Skeletal muscle satellite cell (primary cell): ENCODE data around the gene MAU2.
"Not testable (repeated sequence)": the region's sequence is repeated elsewhere in the genome, so short reads cannot be mapped to it uniquely, and the experiment has no call there.

Experiments used
- H3K27me3 ChIP-seq: 2 replicates; pipeline ENCODE4 v1.7.0; 2013; ENCODE audit warnings: low read length; ENCODE audit not compliant: control insufficient read depth, insufficient read depth
- H3K36me3 ChIP-seq: 2 replicates; pipeline ENCODE4 v1.7.0; 2013; ENCODE audit warnings: mild to moderate bottlenecking, control low read depth, low read length; ENCODE audit not compliant: insufficient read depth
- H3K4me1 ChIP-seq: 2 replicates; pipeline ENCODE4 v1.7.0; 2013; ENCODE audit warnings: low read length; ENCODE audit not compliant: control insufficient read depth, insufficient read depth
- H3K4me2 ChIP-seq: 2 replicates; pipeline ENCODE4 v1.7.0; 2013; ENCODE audit warnings: mild to moderate bottlenecking, low read length
- H3K4me3 ChIP-seq: 2 replicates; pipeline ENCODE4 v1.7.0; 2013; ENCODE audit warnings: low read length
- H3K9ac ChIP-seq: 2 replicates; pipeline ENCODE4 v1.7.0; 2013; ENCODE audit warnings: mild to moderate bottlenecking, low read depth, low read length, moderate library complexity
- H3K9me3 ChIP-seq: replicated peaks from 2 replicates; pipeline ENCODE4 v1.7.0; 2013; ENCODE audit warnings: mild to moderate bottlenecking, control low read depth, low read length

Gene MAU2

DNA sequence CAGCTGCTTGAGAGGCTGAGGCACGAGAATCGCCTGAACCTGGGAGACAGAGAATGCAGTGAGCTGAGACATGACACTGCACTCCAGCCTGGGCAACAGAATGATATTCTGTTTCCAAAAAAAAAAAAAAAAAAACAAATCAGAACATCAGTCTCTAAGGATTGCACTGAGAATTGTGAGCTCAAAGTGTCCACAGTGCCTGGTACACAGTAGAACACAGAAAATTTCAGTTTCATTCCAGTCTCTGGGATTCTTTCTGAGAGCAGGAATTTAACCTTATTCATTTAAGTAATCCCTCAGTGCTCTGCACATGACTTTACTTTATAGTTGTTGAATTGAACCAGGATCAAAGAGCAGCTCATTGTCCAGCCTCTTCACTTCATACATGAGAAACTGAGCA lies 58.9 kb downstream of the MAU2 start:
- Histone ChIP-seq H3K9ac (no peak overlapping the region), H3K4me2 (no peak overlapping the region), H3K4me1 (peaks cover 2% of the 10 kb centered on the region), H3K4me3 (no peak overlapping the region), H3K9me3 (no peaks in the 10 kb centered on the region), H3K36me3 (no peaks in the 10 kb centered on the region), H3K27me3 (no peaks in the 10 kb centered on the region)

DNA sequence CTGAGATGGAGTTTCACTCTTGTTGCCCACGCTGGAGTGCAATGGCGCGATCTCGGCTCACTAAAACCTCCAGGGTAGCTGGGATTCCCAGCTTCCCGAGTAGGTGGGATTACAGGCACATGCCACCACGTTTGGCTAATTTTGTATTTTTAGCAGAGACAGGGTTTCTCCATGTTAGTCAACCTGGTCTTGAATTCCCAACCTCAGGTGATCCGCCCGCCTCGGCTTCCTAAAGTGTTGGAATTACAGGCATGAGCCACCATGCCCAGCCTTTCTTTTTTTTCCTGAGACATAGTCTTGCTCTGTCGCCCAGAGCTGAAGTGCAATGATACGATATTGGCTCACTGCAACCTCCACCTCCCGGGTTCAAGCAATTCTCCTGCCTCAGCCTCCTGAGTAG lies 59.7 kb downstream of the MAU2 start:
- not testable (repeated sequence) for H3K9ac ChIP-seq, H3K4me3 ChIP-seq, H3K9me3 ChIP-seq, H3K36me3 ChIP-seq, H3K4me1 ChIP-seq, H3K27me3 ChIP-seq, H3K4me2 ChIP-seq

DNA sequence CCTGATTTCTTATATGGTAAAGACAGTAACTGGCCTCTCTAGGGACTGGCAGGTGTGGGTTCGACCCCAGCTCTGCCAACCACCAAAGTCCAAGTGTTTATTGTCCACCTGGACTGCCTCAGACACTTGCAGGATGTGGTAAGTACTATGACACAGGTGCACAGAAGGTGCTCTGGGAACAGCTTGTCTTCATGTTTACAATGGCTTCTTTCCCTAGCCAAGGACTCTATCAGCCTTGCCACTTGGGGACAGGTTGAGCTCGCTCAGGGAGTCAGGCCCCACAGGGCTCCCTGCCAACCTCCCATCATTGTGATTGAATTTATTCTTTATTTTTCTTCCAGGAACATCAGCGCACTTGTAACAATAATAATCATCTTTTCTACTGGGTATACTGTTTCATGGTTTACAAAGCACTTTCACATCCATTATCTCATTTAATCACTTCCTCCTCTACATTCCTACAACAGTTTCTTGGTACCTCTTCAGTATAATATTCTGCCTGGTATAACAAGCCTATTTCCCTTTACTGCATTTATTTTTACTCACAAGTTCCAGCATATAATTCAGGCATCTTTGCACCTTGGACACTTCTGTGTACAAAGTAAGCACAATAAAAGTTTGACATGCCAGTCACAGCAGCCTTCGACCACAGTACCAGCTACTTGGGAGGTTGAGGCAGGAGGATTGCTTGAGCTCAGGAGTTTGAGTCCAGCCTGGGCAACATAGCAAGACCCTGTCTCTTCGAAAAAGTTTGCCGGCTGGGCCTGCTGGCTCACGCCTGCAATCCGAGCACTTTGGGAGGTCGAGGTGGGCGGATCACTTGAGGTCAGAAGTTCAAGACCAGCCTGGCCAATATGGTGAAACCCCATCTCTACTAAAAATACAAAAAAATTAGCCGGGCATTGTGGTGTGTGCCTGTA lies 60.6 kb downstream of the MAU2 start:
- Histone ChIP-seq H3K9ac (no peak overlapping the region), H3K9me3 (no peaks in the 10 kb centered on the region), H3K4me2 (no peak overlapping the region), H3K4me3 (no peak overlapping the region), H3K27me3 (no peaks in the 10 kb centered on the region), H3K36me3 (no peaks in the 10 kb centered on the region), H3K4me1 (peaks cover 8% of the 10 kb centered on the region)

DNA sequence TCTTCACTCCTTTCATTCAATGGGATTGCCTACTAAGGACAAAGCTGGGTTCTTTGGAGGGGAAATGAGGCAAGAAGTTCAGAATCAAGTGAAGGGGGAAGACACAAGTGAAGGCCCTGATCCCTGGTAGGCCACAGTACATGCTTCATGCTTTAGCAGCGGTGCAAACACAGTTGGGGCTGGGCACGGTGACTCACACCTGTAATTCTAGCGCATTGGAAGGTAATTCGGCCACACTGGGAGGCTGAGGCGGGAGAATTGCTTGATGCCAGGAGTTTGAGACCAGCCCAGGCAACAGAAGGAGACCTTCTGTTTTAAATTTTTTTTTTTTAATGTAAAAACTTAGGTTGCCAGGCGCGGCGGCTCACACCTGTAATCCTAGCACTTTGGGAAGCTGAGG lies 61.5 kb downstream of the MAU2 start:
- Histone ChIP-seq H3K4me2 (no peak overlapping the region), H3K4me1 (peaks cover 15% of the 10 kb centered on the region), H3K9me3 (no peaks in the 10 kb centered on the region), H3K4me3 (no peak overlapping the region), H3K9ac (no peak overlapping the region), H3K27me3 (no peaks in the 10 kb centered on the region), H3K36me3 (no peaks in the 10 kb centered on the region)

DNA sequence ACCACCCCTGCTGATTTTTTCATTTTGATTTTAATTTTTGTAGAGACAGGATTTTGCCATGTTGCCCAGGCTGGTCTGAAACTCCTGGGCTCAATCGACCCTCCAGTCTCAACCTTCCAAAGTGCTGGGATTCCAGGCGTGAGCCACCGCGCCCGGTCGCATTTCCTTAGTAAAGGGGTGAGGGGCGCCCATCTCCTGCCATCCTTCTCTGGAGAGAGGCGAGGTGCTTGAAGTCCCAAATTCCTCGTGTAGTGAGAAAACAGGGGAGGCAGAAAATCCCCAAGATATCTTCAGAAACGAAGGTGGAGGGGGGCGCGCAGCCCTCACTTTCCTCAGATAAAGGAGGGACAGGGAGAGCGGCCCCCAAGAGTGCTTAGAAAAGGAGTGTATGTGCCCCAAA lies 63.9 kb downstream of the MAU2 start:
- Histone ChIP-seq H3K4me3 (peak overlapping the region; percentile 76), H3K4me1 (peaks cover 29% of the 10 kb centered on the region), H3K4me2 (peak overlapping the region; percentile 89), H3K9me3 (no peaks in the 10 kb centered on the region), H3K36me3 (no peaks in the 10 kb centered on the region), H3K9ac (peak overlapping the region; percentile 91), H3K27me3 (no peaks in the 10 kb centered on the region)

DNA sequence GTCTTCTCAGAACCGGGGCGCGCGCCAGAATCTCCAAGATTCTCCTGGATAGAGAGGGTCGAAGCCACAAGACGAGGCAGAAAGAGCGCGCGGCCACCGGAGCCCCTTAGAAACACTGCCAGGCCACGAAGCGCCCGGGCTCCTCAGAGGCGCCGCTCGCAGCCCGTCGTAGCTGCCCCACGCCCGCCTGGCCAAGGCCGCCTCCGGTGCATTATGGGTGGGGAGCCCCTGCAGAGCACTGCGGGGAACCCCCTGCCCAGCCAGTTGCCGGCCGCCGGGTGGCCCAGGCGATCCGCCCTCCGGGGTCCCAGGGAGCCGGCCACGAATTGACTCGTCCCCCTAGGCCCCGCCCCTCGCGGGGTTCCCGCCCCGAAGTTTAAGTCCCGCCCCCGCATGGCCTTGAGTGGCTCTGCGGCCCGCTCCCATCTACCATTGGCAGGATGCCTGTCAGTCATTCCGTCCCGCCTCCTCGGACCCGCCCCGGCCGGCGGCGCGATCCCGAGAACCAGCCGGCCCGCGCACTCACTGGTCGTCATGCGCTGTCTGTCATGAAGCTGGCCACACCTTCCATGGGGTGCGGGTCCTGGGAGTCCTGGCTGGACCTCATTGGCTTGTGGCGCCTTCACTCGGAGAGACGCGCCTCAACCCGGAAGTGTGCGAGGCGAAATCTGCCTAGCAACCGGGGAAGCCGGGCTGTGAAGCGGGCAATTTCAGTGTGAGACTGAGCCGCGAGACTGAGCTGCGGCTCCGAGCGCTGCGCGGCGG lies 64.7 kb downstream of the MAU2 start:
- Histone ChIP-seq H3K4me1 (peaks cover 31% of the 10 kb centered on the region), H3K36me3 (no peaks in the 10 kb centered on the region), H3K4me2 (peak overlapping the region; percentile 99), H3K9ac (peak overlapping the region; percentile 99), H3K4me3 (peak overlapping the region; percentile 94), H3K27me3 (no peaks in the 10 kb centered on the region), H3K9me3 (no peaks in the 10 kb centered on the region)

DNA sequence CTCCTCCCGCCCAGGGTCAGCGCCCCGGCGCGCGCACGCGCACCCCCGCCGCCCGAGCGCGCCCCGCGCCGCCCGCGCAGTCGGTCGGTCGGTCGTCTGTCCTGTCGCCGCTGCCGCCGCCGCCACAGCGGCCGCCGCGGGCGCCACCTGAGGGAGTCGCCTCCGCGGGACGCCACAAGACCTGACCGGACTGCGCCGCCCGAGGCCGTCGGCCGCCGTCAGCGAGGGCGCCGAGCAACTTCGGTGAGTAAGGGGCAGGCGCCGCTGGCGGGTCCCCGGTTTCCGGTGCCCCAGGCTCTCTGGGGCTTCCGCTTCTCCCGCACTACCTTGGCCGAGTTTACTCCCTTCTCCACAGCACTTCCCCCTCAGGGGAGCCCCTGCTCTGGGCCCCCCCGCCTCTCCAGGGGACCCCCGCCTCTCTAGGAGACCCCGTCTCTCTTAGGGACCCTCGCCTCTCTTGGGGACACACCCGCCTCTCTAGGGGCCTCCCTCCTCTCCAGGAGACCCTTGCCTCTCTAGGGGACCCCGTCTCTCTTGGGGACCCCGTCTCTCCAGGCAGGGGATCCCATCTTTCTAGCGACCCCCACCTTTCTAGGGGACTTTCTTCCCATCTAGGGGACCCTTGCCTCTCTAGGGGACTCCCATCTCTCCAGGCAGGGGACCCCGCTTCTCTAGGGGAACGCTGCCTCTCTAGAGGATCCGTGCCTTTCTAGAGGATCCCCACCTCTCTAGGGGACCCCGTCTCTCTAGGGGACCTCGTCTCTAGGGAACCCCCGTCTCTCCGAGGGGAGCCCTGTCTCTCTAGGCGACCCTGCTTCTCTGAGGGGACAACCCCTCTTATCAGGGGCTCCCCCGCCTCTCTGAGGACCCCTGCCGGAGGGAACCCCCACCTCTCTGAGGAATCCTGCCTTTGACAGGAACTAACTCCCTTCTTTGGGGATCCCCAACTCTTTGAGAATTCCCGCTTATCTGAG lies 65.6 kb downstream of the MAU2 start:
- Histone ChIP-seq H3K9ac (peak overlapping the region; percentile 99), H3K4me3 (peak overlapping the region; percentile 94), H3K4me2 (peak overlapping the region; percentile 99), H3K27me3 (no peaks in the 10 kb centered on the region), H3K36me3 (no peaks in the 10 kb centered on the region), H3K4me1 (peaks cover 31% of the 10 kb centered on the region), H3K9me3 (no peaks in the 10 kb centered on the region)

DNA sequence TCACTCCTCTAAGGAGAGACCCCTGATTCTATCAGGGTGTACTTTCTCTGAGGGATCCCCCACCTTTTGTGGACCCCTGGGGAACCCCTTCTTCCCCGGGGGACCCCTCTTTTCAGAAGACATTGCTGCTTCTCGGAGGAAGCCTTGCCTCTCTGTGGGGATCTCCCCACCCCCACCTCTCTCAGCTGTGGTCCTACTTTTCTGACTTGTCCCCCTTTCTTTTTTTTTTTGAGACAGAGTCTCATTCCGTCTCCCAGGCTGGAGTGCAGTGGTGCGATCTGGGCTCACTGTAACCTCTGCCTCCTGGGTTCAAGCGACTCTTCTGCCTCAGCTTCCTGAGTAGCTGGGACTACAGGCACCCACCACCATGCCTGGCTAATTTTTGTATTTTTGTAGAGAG lies 66.5 kb downstream of the MAU2 start:
- peaks cover 31% of the 10 kb centered on the region for H3K4me1 ChIP-seq
- H3K9ac ChIP-seq, result peak overlapping the region; percentile 99

DNA sequence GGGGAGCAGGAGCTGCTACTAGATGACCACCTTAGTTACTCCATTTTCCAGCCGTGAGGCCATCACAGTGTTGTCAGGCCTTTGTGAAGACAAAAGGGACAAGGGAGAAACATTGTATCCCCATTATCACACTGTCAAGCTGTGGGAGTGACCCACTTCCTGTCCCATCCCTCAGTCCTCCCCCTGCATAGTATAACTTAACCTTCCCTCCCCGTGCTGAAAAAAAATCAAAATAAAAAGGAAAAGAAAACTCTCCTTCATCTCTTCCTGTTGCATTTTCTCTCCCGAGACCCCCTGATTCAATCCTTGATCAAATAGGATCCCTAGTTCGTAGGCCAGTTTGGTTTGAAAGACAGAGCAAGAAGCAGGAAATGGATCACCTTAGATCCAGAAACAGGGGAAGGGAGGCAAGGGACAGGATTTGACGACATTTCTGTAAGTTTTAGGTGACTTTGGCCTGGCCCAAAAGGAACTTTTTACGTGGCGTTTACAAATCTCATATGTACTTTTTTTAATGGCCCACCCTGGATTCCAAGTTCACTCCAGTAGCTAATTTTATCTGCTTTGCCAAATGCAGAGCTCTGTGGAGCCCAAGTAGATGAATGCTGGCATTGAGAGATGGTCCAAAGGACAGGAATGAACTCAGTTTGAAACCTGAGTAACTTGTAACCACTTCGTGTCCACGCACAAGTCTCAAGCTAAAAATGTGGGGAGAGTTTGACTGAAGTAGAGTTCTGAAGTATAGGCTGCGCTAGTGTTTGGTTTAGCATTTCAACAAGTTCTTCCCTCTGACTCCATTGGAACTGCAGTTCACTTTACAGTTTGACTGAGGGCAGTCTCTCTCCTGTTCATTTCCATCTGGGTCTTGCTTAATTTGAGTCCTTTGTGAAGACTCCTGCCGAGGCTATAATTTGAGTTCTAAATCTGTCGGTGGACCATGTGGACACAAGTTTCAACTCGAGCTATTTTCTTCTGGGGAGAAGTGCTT lies 68.2 kb downstream of the MAU2 start:
- H3K4me1 ChIP-seq, result peaks cover 31% of the 10 kb centered on the region
- H3K27me3 ChIP-seq, result no peaks in the 10 kb centered on the region
- no peaks in the 10 kb centered on the region for H3K9me3 ChIP-seq
- H3K36me3 ChIP-seq, result no peaks in the 10 kb centered on the region
- peak overlapping the region; percentile 31 for H3K4me3 ChIP-seq
- peak overlapping the region; percentile 61 for H3K4me2 ChIP-seq
- H3K9ac ChIP-seq, result peak overlapping the region; percentile 51

More for the DNA sequence above, 66.5 kb downstream of the MAU2 start:
- Histone ChIP-seq H3K36me3 (no peaks in the 10 kb centered on the region), H3K4me3 (peak overlapping the region; percentile 94), H3K4me2 (peak overlapping the region; percentile 99), H3K27me3 (no peaks in the 10 kb centered on the region), H3K9me3 (no peaks in the 10 kb centered on the region)

DNA sequence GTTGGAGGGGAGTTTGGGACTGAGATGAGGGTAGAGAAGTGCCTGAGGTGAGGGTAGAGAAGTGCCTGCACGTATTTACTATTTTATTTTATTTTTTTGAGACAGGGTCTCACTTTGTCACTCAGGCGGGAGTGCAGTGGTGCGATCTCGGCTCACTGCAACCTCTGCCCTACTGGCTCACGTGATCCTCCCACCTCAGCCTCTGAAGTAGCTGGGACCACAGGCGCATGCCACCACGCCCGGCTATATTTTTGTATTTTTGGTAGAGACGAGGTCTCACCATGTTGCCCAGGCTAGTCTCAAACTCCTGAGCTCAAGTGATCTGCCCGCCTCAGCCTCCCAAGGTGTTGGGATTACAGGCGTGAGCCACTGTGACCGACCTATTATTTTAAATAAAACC lies 69.1 kb downstream of the MAU2 start:
- H3K9me3 ChIP-seq, H3K4me3 ChIP-seq, H3K27me3 ChIP-seq, H3K36me3 ChIP-seq, H3K9ac ChIP-seq: not testable (repeated sequence)
- peak overlapping the region; percentile 61 for H3K4me2 ChIP-seq
- H3K4me1 ChIP-seq, result peaks cover 30% of the 10 kb centered on the region
